Measurements from ENCODE around the gene PRR14.
"Not testable (repeated sequence)": the region's sequence is repeated elsewhere in the genome, so short reads cannot be mapped to it uniquely, and the experiment has no call there.

The PRR14 gene

DNA sequence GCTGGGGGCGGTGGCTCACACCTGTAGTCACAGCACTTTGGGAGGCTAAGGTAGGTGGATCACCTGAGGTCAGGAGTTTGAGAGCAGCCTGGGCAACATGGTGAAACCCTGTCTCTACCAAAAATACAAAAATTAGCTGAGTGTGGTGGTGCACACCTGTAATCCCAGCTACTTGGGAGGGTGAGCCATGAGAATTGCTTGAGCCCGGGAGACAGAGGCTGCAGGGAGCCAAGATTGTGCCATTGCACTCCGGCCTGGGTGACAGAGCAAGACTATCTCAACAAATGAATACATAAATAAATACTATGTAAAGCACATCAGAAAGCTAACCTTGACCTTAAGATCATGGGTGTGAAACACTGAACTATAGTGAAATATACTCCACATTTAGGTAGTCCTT, 45.9 kb downstream of the PRR14 start:
- DNase-seq, result not testable (repeated sequence)

DNA sequence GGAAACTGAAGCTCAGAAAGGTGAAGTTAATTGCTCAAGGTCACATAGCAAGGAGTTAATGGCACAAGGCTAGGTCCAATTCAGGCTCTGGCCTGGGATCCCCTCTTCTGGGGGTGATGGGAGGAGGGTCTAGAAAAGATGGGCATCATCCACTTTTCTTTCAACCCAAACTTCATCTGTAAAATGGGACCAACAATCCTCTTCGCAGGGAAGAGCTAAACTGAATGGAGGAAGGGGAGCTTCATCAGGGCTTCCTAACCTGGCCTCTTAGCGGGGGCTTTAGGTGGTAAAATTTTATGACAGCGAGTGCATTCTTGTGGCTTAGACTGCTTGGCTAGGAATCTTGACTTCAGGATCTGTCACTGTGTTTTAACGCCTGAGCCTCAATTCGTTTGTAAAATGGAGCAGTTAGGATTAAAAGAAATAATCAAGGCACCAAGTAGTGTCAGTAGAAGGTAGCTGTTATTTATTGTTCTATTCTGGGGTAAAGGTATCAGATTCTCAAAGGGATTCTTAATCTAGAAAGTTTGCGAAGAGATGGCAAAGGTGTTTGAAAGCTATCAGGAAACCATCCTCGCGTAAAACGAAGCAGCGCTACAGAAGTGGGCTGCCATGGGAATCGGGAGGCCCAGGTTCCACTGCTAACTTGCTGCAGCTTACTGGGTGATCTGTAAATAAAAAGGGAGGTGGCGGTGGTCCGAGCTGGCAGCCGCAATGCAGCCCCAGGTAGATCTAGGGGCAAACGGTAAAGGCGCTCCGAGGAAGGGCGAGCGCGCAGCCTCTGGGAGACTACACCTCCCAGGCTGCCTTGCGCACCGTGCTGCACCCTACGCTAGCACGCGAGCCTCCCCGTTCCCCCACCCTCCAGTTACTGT, 46.7 kb downstream of the PRR14 start:
- DNase-seq, result no peak

DNA sequence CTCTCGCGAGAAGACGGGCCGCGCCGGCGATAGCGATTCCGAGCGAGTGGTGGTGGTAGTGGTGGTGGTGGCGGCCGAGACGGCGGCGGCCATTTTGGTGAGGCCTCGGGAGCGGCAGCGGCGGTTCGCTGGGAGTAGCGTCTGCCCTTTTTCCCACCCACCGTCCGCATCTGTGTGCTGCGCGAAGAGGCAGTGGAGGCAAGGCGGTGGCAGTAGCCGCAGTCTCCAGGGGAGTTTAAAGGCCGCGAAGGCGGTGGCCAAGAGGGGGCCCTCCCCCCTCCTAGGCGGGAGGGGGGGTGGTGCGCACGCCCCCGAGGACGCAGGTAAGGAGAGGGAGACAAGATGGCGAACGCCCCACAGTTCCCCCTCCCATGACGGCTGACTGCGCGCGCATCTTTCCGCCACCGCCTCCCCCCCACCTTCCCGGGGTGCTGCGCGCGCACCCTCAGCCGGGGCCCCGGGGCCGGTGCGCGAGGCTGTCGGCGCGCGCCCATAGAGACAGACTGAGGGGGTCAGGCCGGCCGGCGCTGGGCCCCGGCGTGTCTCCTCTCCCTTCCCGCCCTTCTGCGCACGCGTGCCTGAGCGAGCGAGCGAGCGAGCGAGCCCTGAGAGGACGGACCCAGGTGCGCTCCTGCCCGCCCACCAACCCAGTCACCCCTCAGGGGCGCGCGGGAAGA, 47.5 kb downstream of the PRR14 start:
- peak; percentile 74 for DNase-seq

DNA sequence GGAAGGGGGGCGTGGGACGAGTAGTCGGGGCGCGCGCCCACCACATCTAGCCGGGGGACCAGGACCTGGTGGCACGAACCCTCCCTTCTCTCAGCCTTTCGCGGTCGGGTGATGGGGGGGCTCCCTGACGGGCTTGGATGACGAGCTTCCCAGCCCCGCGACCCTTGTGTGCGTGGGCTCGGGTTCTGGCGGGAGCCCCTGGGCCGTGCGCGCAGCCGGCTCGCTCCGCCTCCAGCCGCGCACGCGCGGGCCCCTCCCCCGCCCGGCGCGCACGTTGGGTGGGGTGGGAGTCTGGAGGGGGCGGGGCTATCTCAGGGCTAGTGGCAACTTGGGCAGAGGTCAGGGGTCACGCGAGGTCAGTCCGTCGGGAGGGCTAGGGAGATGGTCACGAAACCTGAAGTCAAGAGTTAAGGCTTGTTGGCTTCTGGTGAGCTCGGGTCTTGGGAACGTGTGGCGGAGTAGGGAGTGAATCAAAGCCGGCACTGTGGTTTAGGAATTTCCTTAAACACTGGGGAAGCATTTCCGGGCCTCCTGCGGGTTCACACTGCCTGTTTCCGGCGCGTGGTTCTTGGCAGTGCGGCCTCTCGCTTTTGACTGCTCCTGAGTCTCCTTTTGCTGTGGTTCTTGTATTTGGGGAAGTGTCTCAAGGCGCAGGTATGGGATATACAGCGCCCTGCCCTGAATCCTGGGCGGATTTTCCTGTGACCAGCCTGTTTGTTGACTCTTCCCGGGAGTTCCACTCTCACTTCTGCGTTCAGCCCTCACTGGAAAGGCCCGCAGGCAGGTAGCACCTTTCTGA, 48.3 kb downstream of the PRR14 start, which contains the start of gene SRCAP:
TSS of gene SRCAP (plus strand) at position 356 of the 799 bp plus-strand sequence. CDS start 1,654 bp downstream, outside the sequence.
- no peak for DNase-seq

DNA sequence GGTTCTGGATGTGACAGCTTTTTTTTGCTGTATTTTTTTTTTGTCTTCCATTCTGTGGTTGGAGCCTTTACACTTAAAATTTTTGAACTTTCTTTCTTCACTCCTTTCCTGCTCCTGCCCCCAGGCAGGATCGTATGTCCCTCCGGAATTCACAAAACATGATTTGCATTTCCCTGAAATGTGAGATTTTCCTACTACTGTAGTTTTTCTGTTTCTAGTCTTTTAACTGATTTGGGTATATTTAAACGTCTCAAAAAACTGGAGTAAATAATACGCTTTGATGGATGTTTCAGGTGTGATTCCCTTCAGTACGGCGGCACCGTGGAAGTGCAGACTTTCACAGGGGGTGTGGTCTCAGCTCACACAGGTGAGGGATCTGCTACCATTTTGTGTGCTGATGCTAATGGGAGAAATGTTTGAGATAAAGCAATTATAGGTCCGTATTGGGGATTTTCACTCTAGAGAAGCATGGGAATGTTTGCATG, 48.9 kb downstream of the PRR14 start:
- DNase-seq, result no peak

DNA sequence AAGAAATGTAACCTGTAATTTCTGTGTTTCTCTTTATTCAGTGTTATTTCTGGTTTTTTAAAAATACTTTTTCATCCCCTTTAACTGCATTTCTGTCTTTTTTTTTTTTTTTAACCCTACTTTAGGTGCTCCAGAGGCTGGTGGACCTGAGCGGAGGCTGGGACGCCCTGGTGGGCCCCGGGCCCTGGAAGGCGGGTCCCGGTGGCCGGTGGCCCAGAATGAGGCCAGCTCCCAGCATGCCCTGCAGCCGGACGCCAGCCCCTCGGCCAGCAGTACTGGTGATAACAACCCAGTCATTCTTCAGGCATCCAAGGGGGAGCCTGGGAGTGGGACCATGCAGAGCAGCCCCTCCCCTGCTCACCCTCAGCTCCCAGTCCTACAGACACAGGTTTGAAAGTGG, 49.7 kb downstream of the PRR14 start:
- DNase-seq, result no peak

DNA sequence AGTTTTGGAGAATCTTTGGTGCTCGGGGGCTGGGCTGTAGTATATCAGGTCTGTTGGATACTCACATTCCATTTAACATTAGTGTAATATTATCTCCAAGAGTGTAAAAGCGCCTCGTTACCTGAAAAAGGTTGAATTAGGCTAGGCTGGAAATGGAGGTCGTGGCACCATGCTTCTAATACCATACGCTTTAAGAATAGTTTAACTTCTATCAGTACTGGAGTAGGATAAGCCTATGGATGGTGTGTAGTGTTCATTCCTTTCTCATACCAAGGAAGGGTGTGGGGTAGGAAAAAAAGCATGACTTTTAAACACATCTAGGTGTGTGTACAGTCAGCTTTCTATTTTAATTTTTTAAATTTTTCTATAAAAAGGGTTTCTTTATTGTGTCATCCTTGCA, 50.2 kb downstream of the PRR14 start:
- DNase-seq, result no peak

DNA sequence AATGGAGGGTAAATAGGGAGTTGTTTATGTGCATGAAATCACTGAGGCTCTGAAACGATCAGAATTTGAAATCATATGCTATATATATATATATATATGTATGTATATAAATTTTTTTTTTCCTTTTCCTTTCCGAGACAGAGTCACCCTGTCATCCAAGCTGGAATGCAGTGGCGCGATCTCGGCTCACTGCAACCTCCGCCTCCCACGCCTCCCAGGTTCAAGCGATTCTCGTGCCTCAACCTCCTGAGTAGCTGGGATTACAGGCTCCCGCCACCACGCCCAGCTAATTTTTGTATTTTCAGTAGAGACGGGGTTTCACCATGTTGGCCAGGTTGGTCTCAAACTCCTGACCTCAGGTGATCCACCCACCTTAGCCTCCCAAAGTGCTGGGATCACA, 52.3 kb downstream of the PRR14 start:
- not testable (repeated sequence) for DNase-seq

DNA sequence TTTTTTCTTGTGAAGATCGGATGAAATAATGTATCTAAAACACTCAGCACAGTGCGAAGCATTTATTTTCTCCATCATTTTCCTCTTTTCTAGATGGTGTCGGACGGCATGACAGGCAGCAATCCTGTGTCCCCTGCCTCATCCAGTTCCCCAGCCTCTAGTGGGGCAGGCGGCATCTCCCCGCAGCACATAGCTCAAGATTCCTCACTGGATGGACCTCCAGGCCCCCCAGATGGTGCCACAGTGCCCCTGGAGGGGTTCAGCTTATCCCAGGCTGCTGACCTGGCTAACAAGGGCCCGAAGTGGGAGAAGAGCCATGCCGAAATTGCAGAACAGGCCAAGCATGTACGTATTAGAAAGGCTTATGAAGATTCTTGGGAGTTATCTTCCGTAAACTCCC, 53.2 kb downstream of the PRR14 start:
- no peak for DNase-seq
